Measurements from ENCODE around the gene SNX22. TPM values are rescaled to one million over a fixed set of nuclear protein-coding genes. Genes with fewer than 3 reads are reported as not detected.

SNX22 gene
- total and polyA plus RNA-seq, 9 of the 15 experiments (the other 6 are each of a cell fraction or from before 2014, with no cell fraction given) = 0.91 to 3.0 (median 2.0) TPM

DNA sequence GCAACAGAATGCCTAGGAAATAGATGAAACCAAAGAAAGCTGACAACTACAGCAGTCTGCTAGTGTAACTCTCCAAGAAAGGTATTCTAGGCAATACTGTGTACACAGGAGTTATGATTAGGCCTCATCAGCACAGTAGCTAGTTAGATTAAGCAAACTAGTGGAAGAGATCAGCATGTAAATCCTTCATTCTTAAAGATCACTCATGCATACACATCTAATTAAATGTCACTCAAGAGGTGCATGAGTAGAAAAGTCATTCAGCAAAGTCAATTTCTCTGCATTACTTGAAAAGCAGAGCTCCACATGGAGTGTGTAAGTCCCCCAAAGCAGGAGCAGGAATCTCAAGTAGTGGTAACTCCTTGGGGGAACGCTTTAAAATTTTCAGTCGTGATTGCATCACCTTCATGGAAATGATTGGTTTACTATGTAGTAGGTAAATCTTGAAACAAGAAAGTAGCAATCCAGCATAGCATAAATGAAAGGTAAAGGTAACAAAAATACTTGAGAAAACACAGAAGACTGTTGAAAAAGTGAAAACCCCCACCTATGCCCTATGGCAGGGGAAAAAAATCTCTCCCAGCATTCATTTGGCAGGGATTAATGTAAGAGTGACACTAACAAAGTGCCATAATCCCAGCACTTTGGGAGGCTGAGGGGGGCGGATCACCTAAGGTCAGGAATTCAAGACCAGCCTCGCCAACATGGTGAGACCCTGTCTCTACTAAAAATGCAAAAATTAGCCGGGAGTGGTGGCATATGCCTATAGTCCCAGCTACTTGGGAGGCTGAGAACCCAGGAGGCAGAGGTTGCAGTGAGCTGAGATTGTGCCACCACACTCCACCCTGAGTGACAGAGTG, 40.7 kb downstream of the SNX22 start:
- Histone ChIP-seq H3K9me1 (ENCODE audit: control insufficient read depth, insufficient read depth, low read length) (no peaks in the 10 kb centered on the region), H4K20me1 (replicated peaks; ENCODE audit: control insufficient read depth, insufficient read depth, low read length) (no peaks in the 10 kb centered on the region), H3K4me1 (replicated peaks in 1 of 2; ENCODE audit: control insufficient read depth in 2 of 2, insufficient read depth in 2 of 2, low read length in 2 of 2) (peaks cover 0 to 2% of the 10 kb centered on the region in 2 experiments; a peak in 1 of 5 replicates), H3K9me3 (replicated peaks; ENCODE audit: control insufficient read depth, insufficient read depth, low read depth, low read length) (no peaks in the 10 kb centered on the region), H3K9ac (ENCODE audit: insufficient read depth in 1 of 2, low read depth in 2 of 2, low read length in 2 of 2) (no peak overlapping the region), H3K27ac (ENCODE audit: extremely low read depth, low read depth, low read length) (no peak overlapping the region), H2AFZ (ENCODE audit: low read depth, low read length) (no peak overlapping the region), H3K79me2 (ENCODE audit: control insufficient read depth, insufficient read depth, low read length) (no peaks in the 10 kb centered on the region), H3K36me3 (ENCODE audit: control insufficient read depth, insufficient read depth, low read length) (peaks cover 9% of the 10 kb centered on the region; the same call in 1 of the 3 replicates), H3K27me3 (ENCODE audit: control insufficient read depth in 2 of 2, insufficient read depth in 2 of 2, low read length in 2 of 2) (no peaks in the 10 kb centered on the region), H3K4me3 (no peak overlapping the region), H3K4me2 (ENCODE audit: insufficient read depth, low read length) (no peak overlapping the region)
- ChIA-PET POLR2A (interaction anchor here (0.6 to 2.4 kb wide), 4 partner anchors 13 to 56 kb away, joined by 3 to 5 read pairs (median 4); no protein-coding TSS in a partner anchor), CTCF (ENCODE audit: low intra/inter-chr PET ratio) (no interaction called here)
- intact Hi-C loops (cut with micrococcal nuclease) (no loop called here), in situ Hi-C loops (cut with MboI) (no loop called here)
- ATAC-seq (no peak), FAIRE-seq (no peak), DNase-seq (ENCODE audit: extremely low read depth in 1 of 4, low spot score in 3 of 4) (no peak)
- 92% methylated on average over 5 of the region's 5 CpGs for WGBS (ENCODE audit: insufficient coverage, low coverage, missing lambda C conversion rate)
- TF ChIP-seq TARDBP (IDR thresholded peaks at IDR 0.05) = no peak
- TF ChIP-seq, protein P1, sequence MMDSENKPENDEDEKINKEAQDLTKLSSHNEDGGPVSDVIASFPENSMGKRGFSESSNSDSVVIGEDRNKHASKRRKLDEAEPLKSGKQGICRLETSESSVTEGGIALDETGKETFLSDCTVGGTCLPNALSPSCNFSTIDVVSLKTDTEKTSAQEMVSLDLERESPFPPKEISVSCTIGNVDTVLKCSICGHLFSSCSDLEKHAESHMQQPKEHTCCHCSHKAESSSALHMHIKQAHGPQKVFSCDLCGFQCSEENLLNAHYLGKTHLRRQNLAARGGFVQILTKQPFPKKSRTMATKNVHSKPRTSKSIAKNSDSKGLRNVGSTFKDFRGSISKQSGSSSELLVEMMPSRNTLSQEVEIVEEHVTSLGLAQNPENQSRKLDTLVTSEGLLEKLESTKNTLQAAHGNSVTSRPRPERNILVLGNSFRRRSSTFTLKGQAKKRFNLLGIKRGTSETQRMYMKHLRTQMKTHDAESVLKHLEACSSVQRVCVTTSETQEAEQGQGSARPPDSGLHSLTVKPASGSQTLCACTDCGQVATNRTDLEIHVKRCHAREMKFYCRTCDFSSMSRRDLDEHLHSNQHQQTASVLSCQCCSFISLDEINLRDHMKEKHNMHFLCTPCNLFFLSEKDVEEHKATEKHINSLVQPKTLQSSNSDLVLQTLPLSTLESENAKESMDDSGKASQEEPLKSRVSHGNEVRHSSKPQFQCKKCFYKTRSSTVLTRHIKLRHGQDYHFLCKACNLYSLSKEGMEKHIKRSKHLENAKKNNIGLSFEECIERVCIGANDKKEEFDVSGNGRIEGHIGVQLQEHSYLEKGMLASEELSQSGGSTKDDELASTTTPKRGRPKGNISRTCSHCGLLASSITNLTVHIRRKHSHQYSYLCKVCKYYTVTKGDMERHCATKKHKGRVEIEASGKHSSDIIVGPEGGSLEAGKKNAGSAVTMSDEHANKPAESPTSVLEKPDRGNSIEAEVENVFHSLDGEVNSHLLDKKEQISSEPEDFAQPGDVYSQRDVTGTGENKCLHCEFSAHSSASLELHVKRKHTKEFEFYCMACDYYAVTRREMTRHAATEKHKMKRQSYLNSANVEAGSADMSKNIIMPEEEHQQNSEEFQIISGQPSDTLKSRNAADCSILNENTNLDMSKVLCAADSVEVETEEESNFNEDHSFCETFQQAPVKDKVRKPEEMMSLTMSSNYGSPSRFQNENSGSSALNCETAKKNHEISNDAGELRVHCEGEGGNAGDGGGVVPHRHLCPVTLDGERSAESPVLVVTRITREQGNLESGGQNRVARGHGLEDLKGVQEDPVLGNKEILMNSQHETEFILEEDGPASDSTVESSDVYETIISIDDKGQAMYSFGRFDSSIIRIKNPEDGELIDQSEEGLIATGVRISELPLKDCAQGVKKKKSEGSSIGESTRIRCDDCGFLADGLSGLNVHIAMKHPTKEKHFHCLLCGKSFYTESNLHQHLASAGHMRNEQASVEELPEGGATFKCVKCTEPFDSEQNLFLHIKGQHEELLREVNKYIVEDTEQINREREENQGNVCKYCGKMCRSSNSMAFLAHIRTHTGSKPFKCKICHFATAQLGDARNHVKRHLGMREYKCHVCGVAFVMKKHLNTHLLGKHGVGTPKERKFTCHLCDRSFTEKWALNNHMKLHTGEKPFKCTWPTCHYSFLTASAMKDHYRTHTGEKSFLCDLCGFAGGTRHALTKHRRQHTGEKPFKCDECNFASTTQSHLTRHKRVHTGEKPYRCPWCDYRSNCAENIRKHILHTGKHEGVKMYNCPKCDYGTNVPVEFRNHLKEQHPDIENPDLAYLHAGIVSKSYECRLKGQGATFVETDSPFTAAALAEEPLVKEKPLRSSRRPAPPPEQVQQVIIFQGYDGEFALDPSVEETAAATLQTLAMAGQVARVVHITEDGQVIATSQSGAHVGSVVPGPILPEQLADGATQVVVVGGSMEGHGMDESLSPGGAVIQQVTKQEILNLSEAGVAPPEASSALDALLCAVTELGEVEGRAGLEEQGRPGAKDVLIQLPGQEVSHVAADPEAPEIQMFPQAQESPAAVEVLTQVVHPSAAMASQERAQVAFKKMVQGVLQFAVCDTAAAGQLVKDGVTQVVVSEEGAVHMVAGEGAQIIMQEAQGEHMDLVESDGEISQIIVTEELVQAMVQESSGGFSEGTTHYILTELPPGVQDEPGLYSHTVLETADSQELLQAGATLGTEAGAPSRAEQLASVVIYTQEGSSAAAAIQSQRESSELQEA (IDR thresholded peaks at IDR 0.05; ENCODE audit: low read depth) = no peak
- no peak for TF ChIP-seq ASH1L (IDR thresholded peaks at IDR 0.05; ENCODE audit: borderline replicate concordance, low read depth, partially characterized antibody)
- TF ChIP-seq CEBPG (CRISPR knock-in tag; IDR thresholded peaks at IDR 0.05) = no peak
- TF ChIP-seq CEBPG (tag; conservative IDR thresholded peaks at IDR 0.05 in 1 of 2, IDR thresholded peaks at IDR 0.05 in 1 of 2) = peak; percentile 61 to 63
- TF ChIP-seq, protein P2, sequence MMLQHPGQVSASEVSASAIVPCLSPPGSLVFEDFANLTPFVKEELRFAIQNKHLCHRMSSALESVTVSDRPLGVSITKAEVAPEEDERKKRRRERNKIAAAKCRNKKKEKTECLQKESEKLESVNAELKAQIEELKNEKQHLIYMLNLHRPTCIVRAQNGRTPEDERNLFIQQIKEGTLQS (IDR thresholded peaks at IDR 0.05) = peak; percentile 63
- TF ChIP-seq, protein P2 (CRISPR knock-in tag; conservative IDR thresholded peaks at IDR 0.05) = no peak
- no TSS peak for BruUV-seq (replicated peaks)

Data from K562 (cell line).